H9 (cell line): ENCODE results near the gene SOCS1. TPM values are rescaled to one million over a fixed set of nuclear protein-coding genes. Genes with fewer than 3 reads are reported as not detected.

ENCODE experiments used
- DNase-seq: peaks from one replicate; pipeline ENCODE4 v3.0.0-alpha.2; 2017
- H2AFZ ChIP-seq: one replicate; pipeline ENCODE4 v1.6.1; 2013; ENCODE audit warnings: mild to moderate bottlenecking, low read length, control low read depth, moderate library complexity
- H2AK5ac ChIP-seq: 2 replicates; pipeline ENCODE4 v1.6.1; 2013; ENCODE audit warnings: low read length, control low read depth, mixed read lengths; ENCODE audit not compliant: insufficient read length
- H2BK120ac ChIP-seq: one replicate; pipeline ENCODE4 v1.6.1; 2013; ENCODE audit warnings: low read depth, mild to moderate bottlenecking, low read length, control low read depth, inconsistent platforms; ENCODE audit not compliant: poor library complexity, severe bottlenecking
- H2BK12ac ChIP-seq: 2 replicates; pipeline ENCODE4 v1.6.1; 2013; ENCODE audit warnings: low read length, control low read depth, mixed read lengths, low read depth; ENCODE audit not compliant: insufficient read length
- H2BK15ac ChIP-seq: 2 replicates; pipeline ENCODE4 v1.6.1; 2013; ENCODE audit warnings: low read depth, low read length, control low read depth
- H2BK20ac ChIP-seq: one replicate; pipeline ENCODE4 v1.6.1; 2013; ENCODE audit warnings: low read depth, mild to moderate bottlenecking, low read length, control low read depth, inconsistent platforms; ENCODE audit not compliant: poor library complexity, severe bottlenecking
- H2BK5ac ChIP-seq: 2 replicates; pipeline ENCODE4 v1.6.1; 2013; ENCODE audit warnings: low read length, control low read depth, mixed read lengths; ENCODE audit not compliant: insufficient read length
- H3K14ac ChIP-seq: 2 replicates; pipeline ENCODE4 v1.6.1; 2013; ENCODE audit warnings: low read length, control low read depth; ENCODE audit not compliant: insufficient read depth
- H3K18ac ChIP-seq: 2 replicates; pipeline ENCODE4 v1.6.1; 2013; ENCODE audit warnings: low read depth, mild to moderate bottlenecking, mixed read lengths, low read length, control low read depth; ENCODE audit not compliant: insufficient read length
- H3K23ac ChIP-seq: 2 replicates; pipeline ENCODE4 v1.6.1; 2013; ENCODE audit warnings: low read length, control low read depth, mixed read lengths, low read depth; ENCODE audit not compliant: insufficient read length
- H3K23me2 ChIP-seq: 2 replicates; pipeline ENCODE4 v1.6.1; 2013; ENCODE audit warnings: low read depth, mild to moderate bottlenecking, mixed read lengths, low read length, control low read depth; ENCODE audit not compliant: insufficient read length, poor library complexity, severe bottlenecking
- H3K27ac ChIP-seq: 2 replicates; pipeline ENCODE4 v1.5.1; 2013; ENCODE audit warnings: low read length, control low read depth, mixed read lengths, low read depth; ENCODE audit not compliant: insufficient read length
- H3K27me3 ChIP-seq: 2 replicates; pipeline ENCODE4 v1.6.1; 2013; ENCODE audit warnings: low read length, control low read depth, inconsistent platforms; ENCODE audit not compliant: insufficient read depth
- H3K4ac ChIP-seq: 2 replicates; pipeline ENCODE4 v1.6.1; 2013; ENCODE audit warnings: low read depth, mild to moderate bottlenecking, control low read depth, inconsistent platforms, low read length, moderate library complexity
- H3K4me1 ChIP-seq: 2 replicates; pipeline ENCODE4 v1.6.1; 2013; ENCODE audit warnings: low read length, control low read depth, inconsistent platforms; ENCODE audit not compliant: insufficient read depth
- H3K4me2 ChIP-seq: 2 replicates; pipeline ENCODE4 v1.6.1; 2013; ENCODE audit warnings: low read length, control low read depth, mixed read lengths; ENCODE audit not compliant: insufficient read length, insufficient read depth
- H3K56ac ChIP-seq: 2 replicates; pipeline ENCODE4 v1.6.1; 2013; ENCODE audit warnings: low read depth, mild to moderate bottlenecking, mixed read lengths, low read length, control low read depth; ENCODE audit not compliant: insufficient read length
- H3K79me1 ChIP-seq: 2 replicates; pipeline ENCODE4 v1.6.1; 2013; ENCODE audit warnings: low read depth, mild to moderate bottlenecking, moderate library complexity, low read length, control low read depth, inconsistent platforms; ENCODE audit not compliant: insufficient read depth, poor library complexity, severe bottlenecking
- H3K79me2 ChIP-seq: 2 replicates; pipeline ENCODE4 v1.6.1; 2013; ENCODE audit warnings: low read length, control low read depth, inconsistent platforms; ENCODE audit not compliant: insufficient read depth
- H3K9ac ChIP-seq: 2 replicates; pipeline ENCODE4 v1.6.1; 2013; ENCODE audit warnings: low read length, control low read depth, mixed read lengths; ENCODE audit not compliant: insufficient read length; ENCODE audit errors: extremely low read depth
- H3K9me3 ChIP-seq: one replicate; pipeline ENCODE4 v1.6.1; 2013; ENCODE audit warnings: low read depth, low read length, inconsistent platforms; ENCODE audit not compliant: control insufficient read depth
- H3T11ph ChIP-seq: one replicate; pipeline ENCODE4 v1.6.1; 2013; ENCODE audit warnings: mild to moderate bottlenecking, low read length, control low read depth, inconsistent platforms
- H4K20me1 ChIP-seq: one replicate; pipeline ENCODE4 v1.6.1; 2013; ENCODE audit not compliant: control insufficient read depth, insufficient read length, insufficient read depth
- H4K5ac ChIP-seq: 2 replicates; pipeline ENCODE4 v1.6.1; 2013; ENCODE audit warnings: low read depth, mild to moderate bottlenecking, mixed read lengths, low read length, control low read depth; ENCODE audit not compliant: insufficient read length
- H4K8ac ChIP-seq: replicated peaks from 2 replicates; pipeline ENCODE4 v1.6.1; 2013; ENCODE audit warnings: low read length, control low read depth, mixed read lengths, low read depth; ENCODE audit not compliant: insufficient read length
- H4K91ac ChIP-seq: 2 replicates; pipeline ENCODE4 v1.6.1; 2013; ENCODE audit warnings: low read depth, mild to moderate bottlenecking, moderate library complexity, mixed read lengths, low read length, control low read depth; ENCODE audit not compliant: insufficient read length
- H3K27ac Mint-ChIP-seq, 3 experiments: 2 replicates in 2 of 3; 3 replicates in 1 of 3; pipeline ENCODE4 v1.8.0; 2020 to 2021; ENCODE audit warnings: mixed read lengths in 3 of 3, mild to moderate bottlenecking in 1 of 3, moderate library complexity in 1 of 3
- H3K27me3 Mint-ChIP-seq: 2 replicates; pipeline ENCODE4 v1.8.0; 2021; ENCODE audit warnings: low read depth, mild to moderate bottlenecking, moderate library complexity, mixed read lengths
- H3K36me3 Mint-ChIP-seq, 3 experiments: 2 replicates in 2 of 3; 3 replicates in 1 of 3; pipeline ENCODE4 v1.8.0; 2020 to 2021; ENCODE audit warnings: low read depth in 3 of 3, mixed read lengths in 3 of 3; ENCODE audit not compliant: insufficient read depth in 1 of 3
- H3K4me1 Mint-ChIP-seq, 2 experiments: 2 replicates each; pipeline ENCODE4 v1.8.0; 2020; ENCODE audit warnings: mixed read lengths in 2 of 2
- H3K4me3 Mint-ChIP-seq, 2 experiments: 2 replicates in 1 of 2; 3 replicates in 1 of 2; pipeline ENCODE4 v1.8.0; 2020 to 2021; ENCODE audit warnings: mild to moderate bottlenecking in 2 of 2, mixed read lengths in 2 of 2, moderate library complexity in 1 of 2
- H3K9me3 Mint-ChIP-seq, 2 experiments: 2 replicates in 1 of 2; 3 replicates in 1 of 2; pipeline ENCODE4 v1.8.0; 2020; ENCODE audit warnings: mild to moderate bottlenecking in 2 of 2, mixed read lengths in 2 of 2, moderate library complexity in 1 of 2
- WGBS: extraction: QIAGEN DNeasy Blood & Tissue Kit; methylation state at CpG from one replicate; pipeline ENCODE4 v1.1.7; 2013; ENCODE audit warnings: missing lambda C conversion rate, low lambda C conversion rate, mixed read lengths; ENCODE audit not compliant: insufficient read length; ENCODE audit errors: extremely low coverage; 5-methylcytosine and 5-hydroxymethylcytosine counted together
- total RNA-seq: library from RNA; stranded (reverse); gene quantifications from 2 replicates; pipeline ENCODE4 v1.2.1, GENCODE V29; 2021
- TF ChIP-seq, protein P1 (sequence below): fragments of 200-600 bp; sonication (generic); conservative IDR thresholded peaks from 3 replicates; pipeline ENCODE4 v1.8.0; 2021; ENCODE audit warnings: antibody characterized with exemption, mild to moderate bottlenecking

Gene SOCS1
- total RNA-seq, 1 experiment from 2014 or later = 11.0 TPM

DNA sequence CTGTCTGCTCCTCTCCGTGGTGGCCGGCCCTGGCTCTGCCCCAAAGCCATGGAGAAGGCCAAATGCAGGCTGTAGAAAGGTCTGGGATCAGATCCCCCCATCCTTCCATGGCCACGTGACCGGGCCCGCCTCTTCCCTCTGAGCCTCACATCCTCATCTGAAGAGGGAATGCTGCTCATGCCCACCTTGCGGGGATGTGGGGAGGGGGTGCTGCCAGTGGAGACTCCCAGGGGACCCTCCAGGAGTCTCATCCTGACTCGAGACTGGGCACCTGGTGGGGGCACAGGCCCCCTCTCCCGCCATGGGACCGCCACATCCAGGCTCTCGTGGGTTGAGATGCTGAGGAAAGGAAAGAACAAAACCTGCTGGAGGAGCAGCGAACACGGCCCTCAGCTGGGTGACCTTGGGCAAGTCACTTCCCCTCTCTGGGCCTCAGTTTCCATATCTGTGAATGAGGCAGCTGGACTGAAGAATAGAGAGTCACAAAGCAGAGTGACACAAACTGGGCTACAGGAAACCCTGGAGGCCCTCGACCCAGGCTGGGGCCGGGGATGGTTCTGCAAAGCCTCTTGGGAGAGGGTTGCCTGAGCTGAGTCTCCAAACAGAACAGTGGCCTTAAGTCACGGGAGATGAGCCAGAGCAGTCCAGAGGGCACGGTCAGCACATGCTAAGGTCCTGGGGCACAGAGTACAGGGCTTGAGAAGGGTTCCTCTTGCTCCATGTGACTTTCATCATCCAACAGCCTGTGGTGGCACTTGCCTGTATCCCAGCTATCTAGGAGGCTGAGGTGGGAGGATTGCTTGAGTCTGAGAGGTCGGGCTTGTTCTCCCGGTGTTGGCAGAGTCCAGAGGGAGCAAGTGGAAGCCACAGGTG, 30.1 kb downstream of the SOCS1 start:
- WGBS = no CpG with 5 or more reads among the region's 18 CpGs
- H3K4me1 Mint-ChIP-seq = 0 out of 4 replicates have a peak, but pooled peaks cover 2 to 5% of the 10 kb centered on the region in 2 experiments

More for the DNA sequence above, 30.1 kb downstream of the SOCS1 start:
- no peaks in the 10 kb centered on the region for H3K9me3 ChIP-seq
- no peak overlapping the region for H3K27ac ChIP-seq
- H4K91ac ChIP-seq = no peak overlapping the region
- H3K4me3 Mint-ChIP-seq = no peak overlapping the region
- H3K4me1 ChIP-seq = no peaks in the 10 kb centered on the region
- DNase-seq = no peak
- no peak overlapping the region for H3K23ac ChIP-seq
- no peak overlapping the region for H2AK5ac ChIP-seq
- no peak overlapping the region for H2BK15ac ChIP-seq
- H3T11ph ChIP-seq = no peak overlapping the region
- peak overlapping the region in 1 of 3 experiments; percentile 77; a peak in 1 of 7 replicates for H3K27ac Mint-ChIP-seq
- no peak overlapping the region for H2AFZ ChIP-seq
- no peaks in the 10 kb centered on the region for H3K79me1 ChIP-seq
- no peaks in the 10 kb centered on the region for H3K23me2 ChIP-seq
- H3K79me2 ChIP-seq = no peaks in the 10 kb centered on the region
- no peak overlapping the region for H2BK12ac ChIP-seq
- no peak overlapping the region for H3K4me2 ChIP-seq
- H4K20me1 ChIP-seq = no peaks in the 10 kb centered on the region
- no peak overlapping the region for H2BK20ac ChIP-seq
- no peak overlapping the region for H4K5ac ChIP-seq
- no peaks in the 10 kb centered on the region for H3K9me3 Mint-ChIP-seq
- no peak overlapping the region for H3K14ac ChIP-seq
- no peak overlapping the region for H3K56ac ChIP-seq
- H2BK120ac ChIP-seq = no peak overlapping the region
- no peak overlapping the region for H2BK5ac ChIP-seq
- H3K18ac ChIP-seq = no peak overlapping the region
- peaks cover 6% of the 10 kb centered on the region; the same call in 1 of the 2 replicates for H3K27me3 Mint-ChIP-seq
- H3K9ac ChIP-seq = no peak overlapping the region
- H3K27me3 ChIP-seq = no peaks in the 10 kb centered on the region
- no peak overlapping the region for H4K8ac ChIP-seq
- H3K36me3 Mint-ChIP-seq = no peaks in the 10 kb centered on the region
- H3K4ac ChIP-seq = no peak overlapping the region
- TF ChIP-seq, protein P1, sequence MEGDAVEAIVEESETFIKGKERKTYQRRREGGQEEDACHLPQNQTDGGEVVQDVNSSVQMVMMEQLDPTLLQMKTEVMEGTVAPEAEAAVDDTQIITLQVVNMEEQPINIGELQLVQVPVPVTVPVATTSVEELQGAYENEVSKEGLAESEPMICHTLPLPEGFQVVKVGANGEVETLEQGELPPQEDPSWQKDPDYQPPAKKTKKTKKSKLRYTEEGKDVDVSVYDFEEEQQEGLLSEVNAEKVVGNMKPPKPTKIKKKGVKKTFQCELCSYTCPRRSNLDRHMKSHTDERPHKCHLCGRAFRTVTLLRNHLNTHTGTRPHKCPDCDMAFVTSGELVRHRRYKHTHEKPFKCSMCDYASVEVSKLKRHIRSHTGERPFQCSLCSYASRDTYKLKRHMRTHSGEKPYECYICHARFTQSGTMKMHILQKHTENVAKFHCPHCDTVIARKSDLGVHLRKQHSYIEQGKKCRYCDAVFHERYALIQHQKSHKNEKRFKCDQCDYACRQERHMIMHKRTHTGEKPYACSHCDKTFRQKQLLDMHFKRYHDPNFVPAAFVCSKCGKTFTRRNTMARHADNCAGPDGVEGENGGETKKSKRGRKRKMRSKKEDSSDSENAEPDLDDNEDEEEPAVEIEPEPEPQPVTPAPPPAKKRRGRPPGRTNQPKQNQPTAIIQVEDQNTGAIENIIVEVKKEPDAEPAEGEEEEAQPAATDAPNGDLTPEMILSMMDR = no peak
